Fibroblast of pulmonary artery (primary cell): ENCODE measurements around the gene HOXB3.

ENCODE experiments used
- DNase-seq: peaks from one replicate; pipeline ENCODE4 v3.0.0-alpha.2; 2010; ENCODE audit warnings: low read depth
- H3K4me3 ChIP-seq: replicated peaks from 2 replicates; pipeline ENCODE4 v1.5.1; 2011; ENCODE audit warnings: low read depth, mild to moderate bottlenecking, control low read depth, low read length, moderate library complexity
- TF ChIP-seq, protein P1 (sequence below): IDR thresholded peaks from 2 replicates; pipeline ENCODE4 v1.5.1; 2011; ENCODE audit warnings: mild to moderate bottlenecking, control low read depth, low read length, inconsistent platforms; ENCODE audit errors: missing control alignments

Gene HOXB3

DNA sequence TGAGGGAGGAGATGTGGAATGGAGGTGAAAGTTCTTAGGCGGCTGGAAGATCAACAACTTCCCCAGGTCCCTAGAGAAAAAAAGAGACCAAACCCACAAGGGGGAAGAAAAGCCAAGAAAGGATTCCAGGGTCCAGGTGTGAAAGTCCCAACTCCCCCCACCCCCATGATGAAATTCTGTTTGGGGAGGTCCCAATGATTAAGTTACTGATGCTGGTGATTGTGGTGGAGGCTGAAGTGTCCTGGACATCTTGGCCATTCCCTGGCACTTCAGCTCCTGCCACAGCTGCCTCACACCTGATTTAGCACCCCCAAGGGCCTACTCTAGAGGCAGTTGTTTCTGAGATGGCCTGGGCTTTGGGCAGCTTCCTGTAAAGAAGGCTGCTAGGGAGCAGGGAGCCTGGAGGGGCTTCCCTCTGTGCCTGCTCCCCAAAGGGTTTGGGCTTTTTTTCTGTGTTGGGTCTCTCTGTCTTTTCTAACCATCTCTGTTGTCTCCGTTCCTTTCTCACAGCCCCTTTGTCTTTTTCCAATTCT, 25.0 kb downstream of the HOXB3 start:
- no peak overlapping the region for H3K4me3 ChIP-seq
- DNase-seq: no peak
- TF ChIP-seq, protein P1, sequence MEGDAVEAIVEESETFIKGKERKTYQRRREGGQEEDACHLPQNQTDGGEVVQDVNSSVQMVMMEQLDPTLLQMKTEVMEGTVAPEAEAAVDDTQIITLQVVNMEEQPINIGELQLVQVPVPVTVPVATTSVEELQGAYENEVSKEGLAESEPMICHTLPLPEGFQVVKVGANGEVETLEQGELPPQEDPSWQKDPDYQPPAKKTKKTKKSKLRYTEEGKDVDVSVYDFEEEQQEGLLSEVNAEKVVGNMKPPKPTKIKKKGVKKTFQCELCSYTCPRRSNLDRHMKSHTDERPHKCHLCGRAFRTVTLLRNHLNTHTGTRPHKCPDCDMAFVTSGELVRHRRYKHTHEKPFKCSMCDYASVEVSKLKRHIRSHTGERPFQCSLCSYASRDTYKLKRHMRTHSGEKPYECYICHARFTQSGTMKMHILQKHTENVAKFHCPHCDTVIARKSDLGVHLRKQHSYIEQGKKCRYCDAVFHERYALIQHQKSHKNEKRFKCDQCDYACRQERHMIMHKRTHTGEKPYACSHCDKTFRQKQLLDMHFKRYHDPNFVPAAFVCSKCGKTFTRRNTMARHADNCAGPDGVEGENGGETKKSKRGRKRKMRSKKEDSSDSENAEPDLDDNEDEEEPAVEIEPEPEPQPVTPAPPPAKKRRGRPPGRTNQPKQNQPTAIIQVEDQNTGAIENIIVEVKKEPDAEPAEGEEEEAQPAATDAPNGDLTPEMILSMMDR: no peak

DNA sequence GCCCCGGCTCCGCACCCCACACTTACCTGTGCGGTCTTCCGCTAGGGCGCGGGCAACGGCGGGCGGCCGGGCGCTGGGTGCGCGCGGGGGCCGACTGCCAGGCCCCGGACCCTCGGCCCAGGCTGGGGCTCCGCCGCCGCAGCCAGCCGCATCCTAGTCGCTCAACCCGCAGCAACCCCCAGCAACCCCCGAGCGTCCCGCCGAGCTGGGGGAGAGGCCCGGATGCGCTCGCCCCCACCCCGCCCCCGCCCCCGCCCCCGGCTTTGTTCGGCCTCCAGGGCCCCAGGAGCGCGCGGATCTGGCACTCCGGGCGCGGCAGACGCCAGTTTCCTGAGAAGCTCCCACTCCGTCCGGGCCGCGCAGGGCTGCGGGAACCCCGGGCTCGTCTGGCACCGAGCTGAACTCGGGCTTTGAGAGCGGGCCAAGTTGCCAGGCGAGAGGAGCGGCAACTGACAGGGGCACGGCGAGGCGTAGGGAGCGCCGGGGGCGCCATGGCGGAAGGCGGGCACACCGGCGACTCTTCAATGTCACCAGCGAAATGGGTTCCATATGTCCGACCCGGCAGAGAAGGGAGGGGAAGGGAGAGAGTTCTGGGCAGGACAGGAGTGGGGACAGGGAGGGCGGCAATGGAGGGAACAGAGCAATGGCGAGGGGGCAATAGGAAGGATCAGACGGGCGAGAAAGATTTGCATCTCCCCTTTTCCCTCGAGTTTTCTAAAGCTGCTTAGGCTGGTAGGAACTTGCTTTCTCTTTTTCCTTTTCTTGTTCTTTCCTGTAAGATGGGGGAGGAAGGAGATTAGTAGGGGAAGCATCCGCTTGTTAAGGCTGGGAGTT, 25.6 kb downstream of the HOXB3 start:
- no peak for DNase-seq
- TF ChIP-seq, protein P1: no peak
- peak overlapping the region; percentile 48 for H3K4me3 ChIP-seq

DNA sequence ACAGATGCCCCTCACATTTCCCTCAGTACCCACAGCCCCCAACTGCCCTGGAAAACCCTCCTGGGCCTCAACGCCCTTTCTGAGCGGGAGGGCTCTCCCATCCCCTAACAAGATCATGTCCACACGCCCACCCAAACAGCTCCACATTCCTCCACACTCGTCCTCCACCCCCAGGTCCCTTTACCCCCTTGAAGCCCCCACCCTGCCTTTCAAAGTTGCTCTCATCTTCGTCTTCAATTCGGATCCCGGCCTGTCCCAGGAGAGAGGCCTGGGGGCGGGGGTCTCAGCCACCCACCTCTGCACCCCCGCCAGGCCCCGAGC, 26.2 kb downstream of the HOXB3 start:
- H3K4me3 ChIP-seq: peak overlapping the region; percentile 36
- TF ChIP-seq, protein P1: no peak
- DNase-seq: no peak

DNA sequence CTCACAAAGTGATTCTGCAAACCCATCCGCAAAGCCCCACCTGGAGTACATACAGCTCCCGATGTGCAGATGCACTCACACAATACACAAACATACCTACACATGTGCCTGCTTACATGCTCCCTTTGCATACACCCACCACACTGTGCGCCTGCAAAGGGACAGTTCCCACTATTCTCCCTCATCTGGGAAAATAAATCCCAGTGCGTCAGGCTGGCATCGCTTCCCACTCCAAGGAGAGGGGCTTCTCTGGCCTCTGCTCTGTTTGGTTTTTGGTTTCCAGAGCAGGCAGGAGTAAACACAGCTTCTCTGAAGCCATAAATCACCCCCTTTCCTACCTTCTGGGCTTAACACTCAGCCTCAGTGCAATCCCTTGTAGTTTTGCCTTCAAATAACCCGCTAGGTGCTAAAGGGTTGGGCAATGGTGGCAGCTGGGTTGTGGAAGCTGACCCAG, 26.6 kb downstream of the HOXB3 start:
- peak overlapping the region; percentile 36 for H3K4me3 ChIP-seq
- TF ChIP-seq, protein P1: no peak

DNA sequence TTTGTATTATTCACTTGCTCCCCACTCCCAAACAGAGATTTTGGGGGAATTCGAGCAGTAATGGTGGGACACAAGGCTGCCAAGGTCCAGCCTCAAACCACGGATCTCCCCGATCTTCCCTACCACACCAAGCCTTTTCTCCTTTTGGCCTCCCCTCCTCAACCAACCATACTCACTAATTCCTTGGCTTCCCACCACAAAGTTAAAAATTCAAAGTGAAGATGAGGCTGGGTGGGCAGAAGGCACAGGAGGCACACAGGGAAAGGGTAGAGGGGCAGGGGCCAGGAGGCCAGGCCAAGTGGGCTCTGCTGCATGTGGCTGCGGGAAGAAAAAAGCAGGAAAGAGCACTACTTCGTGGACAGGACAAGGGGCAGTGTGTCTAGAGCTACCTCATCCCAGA, 27.1 kb downstream of the HOXB3 start:
- DNase-seq: no peak
- H3K4me3 ChIP-seq: peak overlapping the region; percentile 1
- TF ChIP-seq, protein P1: no peak

More for the DNA sequence above, 26.6 kb downstream of the HOXB3 start:
- DNase-seq: no peak

DNA sequence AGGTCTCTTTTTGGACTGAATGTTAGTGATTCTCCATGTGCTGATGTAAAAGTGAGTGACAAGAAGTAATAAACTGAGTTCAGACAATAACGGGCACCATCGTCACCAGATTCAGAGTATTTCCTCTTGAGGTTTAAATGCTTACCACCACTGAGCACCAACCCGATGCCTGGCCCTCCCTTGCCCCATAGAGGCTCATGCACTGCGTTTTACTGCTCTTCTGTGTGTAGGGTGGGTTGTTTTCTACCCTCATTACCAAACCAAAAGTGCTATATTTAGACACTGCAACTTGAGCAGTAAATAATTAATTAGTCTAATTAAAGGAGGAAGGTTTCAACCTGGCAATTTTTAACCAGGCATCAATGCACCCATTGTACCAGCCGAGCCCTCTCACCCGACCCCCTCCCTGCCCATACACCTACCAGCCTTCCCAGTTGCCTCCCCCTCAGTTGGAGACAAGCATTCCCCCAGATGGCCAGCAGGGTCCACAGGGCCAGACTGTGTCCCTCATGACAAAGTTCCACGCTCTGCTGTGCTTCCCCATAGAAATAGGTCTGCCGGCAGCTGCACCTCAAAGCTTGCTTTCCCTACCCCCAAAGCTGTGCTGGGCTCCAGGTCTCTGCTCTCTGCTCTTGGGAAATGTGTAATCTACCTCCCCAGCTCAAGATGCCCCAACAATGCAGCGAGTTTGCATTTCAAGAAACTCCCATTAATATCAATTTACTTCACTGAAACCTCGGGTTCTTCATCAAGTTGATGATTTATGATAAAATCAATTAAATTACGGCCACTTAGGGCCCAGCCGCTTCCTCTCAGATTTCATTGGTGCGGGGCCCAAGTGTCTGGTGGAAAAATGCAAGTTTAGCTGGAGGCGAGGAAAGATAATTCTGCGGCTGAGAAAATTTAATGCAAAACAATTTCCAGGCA, 27.9 kb downstream of the HOXB3 start:
- no peak overlapping the region for H3K4me3 ChIP-seq
- no peak for DNase-seq
- TF ChIP-seq, protein P1: peak; percentile 35
